Stimulated activated CD4-positive, alpha-beta T cell treated with anti-CD3 and anti-CD28 coated beads, Interleukin-2, amount 100 ng/mL, for 48 hours (primary cell): Measurements from ENCODE around the gene PDSS2.
"Not testable (repeated sequence)": the region's sequence is repeated elsewhere in the genome, so short reads cannot be mapped to it uniquely, and the experiment has no call there.

ENCODE experiments used
- DNase-seq, 2 donors: peaks; one replicate each; pipeline ENCODE4 v3.0.0-alpha.2; 2020

PDSS2 gene

DNA sequence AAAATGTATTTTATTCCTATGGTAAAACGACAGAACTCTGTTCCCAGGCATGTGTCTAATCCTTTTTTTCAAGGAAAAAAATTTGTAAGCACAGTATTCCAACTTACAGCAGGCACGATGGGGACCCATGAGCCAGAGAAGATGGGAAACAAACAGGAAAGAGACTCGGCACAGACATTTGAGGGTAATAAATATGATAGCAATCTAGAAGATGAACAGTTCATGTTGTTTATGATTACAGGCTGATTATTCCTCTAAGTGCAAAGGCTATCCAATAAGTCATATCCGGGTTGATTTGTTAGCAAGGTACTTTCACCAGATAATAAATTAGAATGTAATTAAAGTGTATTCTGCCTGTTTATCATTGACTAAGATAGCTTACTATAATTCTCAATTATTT is 43.2 kb downstream of the PDSS2 start:
- DNase-seq, result no peak

DNA sequence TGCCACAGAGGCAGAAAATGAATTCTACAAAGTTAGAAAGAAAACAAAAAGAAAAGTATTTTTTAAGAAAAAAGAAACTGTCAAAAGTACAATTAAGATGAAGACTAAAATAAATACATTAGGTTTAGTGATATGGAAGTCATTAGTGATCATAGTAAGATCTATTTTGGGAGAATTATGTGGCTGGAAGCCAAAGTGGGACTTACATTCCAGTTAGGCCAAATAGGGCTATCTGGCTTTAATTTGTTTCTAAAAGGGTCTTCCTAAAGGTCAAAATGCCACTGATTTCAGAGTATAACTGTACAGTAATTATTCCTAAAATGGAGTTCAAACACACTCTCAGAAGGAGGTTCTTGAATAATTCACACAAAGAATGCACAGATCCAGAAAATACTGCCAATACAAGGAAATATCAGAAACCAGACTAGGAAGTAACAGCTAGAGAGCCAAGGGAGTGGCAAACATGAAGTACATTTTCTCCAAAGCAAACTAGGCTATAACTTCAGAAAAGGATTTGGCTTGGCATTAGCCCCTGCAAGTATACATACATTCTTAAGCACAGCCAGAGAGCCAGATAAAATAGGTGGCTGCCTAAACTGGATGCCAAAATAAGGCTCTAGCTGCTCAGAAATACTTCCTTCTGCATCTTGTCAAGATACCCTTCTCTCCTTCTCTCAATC is 45.3 kb downstream of the PDSS2 start:
- no peak for DNase-seq

- DNase-seq, result no peak
Observed at GRCh38 chr6:107411161-107411560, 48.2 kb downstream of the PDSS2 start.

DNA sequence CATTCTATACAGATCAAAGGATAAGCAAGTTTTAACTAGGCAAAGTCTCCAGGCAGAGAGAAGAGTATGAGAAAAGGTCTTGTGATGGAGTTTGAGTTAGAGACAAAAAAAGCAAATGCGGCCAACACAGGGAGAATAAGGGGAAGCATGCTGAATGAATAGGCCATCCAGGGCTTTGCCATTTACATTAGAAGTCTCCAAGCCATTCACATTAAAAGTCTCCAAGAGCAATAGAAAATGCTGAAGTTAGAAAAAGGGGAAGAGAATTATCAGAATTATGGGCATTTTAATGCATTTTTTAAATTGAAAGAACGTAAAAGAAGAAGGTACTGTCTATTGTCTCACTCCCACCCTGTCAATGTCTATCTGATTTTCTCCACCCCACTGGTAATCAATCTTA is 49.4 kb downstream of the PDSS2 start:
- DNase-seq, result no peak

DNA sequence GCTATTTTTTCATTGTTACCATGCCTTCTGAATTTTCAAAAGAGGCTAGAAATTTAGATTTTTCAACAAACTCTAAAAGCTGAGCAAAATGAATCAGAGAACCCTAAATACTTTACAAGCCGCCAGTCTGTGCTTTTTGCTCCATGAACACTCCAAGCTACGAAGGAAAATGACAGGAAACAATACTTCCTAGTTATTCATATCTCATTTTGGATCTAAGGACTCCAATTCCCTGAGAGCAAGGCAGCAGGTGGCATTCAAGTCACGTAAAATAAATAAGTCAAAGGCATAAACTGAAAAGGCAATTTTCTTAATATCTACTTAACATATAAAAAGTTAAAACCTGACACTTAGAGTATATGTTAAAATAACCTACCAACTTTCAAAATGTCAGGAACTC is 50.6 kb downstream of the PDSS2 start:
- DNase-seq, result no peak

GRCh38 chr6:107405002-107405401 is 54.4 kb downstream of the PDSS2 start:
- DNase-seq, result no peak

DNA sequence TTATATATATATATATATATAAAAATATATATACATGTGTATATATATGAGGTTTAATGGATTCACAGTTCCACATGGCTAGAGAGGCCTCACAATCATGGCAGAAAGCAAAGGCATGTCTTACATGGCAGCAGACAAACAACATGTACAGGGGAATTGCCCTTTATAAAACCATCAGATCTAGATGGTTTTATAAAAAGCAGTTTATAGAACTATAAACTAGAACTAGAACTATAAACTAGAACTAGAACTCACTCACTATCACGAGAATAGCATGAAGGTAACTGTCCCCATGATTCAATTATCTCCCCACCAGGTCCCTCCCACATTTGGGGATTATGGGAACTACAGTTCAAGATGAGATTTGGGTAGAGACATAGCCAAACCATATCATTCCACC is 56.8 kb downstream of the PDSS2 start:
- DNase-seq, result no peak

GRCh38 chr6:107401573-107401972 is 57.8 kb downstream of the PDSS2 start:
- DNase-seq, result no peak

GRCh38 chr6:107400616-107401147 is 58.7 kb downstream of the PDSS2 start:
- no peak for DNase-seq

DNA sequence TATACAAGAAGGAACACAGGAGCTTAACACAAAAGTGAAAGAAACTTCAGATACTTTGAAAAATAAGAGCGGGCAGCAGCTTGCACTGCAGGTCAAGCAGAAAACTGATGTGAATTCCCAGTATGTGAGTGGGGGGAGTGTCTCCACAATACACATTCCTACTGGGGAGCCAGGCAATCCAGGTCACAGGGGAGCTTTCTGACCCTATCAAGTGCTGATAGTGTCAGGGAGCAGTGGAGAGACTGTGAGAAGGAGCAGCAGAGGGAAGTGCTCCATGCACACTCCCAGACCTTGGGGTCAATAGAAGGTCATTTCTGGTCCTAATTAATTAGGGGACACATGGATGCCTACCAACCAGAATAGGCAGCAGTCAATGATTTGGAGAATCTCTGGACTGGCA is 59.4 kb downstream of the PDSS2 start:
- DNase-seq, result no peak

- DNase-seq, result no peak
Observed at GRCh38 chr6:107398001-107398400, 61.4 kb downstream of the PDSS2 start.

DNA sequence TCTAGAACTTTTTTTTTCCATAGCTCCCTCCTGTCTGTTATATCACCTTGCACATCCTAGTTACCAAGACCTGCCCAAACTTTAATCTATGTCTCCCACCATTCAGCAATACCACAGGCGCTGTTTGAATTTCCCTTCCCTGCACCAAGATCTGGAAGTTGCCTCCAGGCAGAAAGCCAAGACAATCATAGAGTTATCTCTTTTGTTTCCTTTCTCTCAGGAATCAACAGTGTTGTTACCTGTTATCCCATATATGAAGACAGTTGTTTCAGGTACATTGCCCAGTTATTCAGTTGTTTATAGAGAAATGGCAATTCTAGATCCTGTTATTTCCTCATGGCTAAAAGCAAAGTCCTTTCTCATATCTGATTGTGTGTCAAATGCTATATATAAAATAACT is 63.2 kb downstream of the PDSS2 start:
- DNase-seq, result no peak

DNA sequence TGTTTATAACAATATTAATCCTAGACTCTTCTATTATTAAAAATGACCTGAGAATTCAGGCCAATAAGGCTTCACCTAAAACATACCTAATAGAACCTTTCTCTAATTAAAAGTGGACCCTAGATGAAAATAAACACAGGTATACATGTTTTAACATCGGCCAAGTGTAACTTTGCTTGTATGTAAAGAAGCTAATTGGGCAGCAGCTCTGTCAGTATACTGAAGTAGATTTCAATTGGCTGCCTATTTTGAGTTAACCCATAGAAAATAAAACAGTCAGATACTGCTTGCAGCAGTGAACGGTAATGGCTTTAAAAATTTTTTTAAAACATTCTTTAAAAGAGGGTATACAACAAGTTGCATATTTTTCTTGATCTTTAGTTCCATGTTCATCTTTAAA is 67.3 kb downstream of the PDSS2 start:
- DNase-seq, result no peak

DNA sequence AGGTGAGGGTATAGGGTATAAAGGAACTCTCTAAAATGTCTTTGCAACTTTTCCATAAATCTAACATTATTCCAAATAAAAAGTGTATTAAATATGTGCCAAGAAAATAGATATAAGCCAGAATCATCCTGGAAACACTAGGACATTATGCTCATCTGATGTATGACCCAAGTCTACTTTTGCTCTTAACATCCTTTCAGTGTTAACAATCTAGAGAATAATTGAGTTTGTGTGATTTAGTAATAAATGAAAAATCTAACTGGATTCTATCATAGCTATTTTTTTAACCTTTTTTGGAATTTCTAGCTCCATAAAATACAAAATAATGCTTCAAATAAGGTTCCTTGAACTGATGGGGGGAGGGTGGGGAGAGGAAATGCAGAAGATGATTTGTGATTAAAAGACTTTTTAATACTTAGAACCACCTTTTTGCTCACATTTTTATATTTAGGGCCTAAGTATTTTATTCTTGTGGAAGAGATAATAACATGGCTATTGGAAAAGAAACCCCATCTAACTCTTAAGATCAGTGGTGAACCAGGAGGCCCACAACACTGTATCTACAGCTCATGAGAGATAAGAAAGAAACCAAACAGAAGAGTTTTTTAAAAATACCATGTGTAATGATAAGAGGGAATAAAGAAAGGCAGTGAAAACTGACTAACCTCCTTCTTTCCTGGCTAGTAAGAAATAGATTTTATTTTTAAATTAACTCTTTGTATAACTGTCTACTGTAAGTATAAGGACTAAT is 68.5 kb downstream of the PDSS2 start:
- no peak for DNase-seq

DNA sequence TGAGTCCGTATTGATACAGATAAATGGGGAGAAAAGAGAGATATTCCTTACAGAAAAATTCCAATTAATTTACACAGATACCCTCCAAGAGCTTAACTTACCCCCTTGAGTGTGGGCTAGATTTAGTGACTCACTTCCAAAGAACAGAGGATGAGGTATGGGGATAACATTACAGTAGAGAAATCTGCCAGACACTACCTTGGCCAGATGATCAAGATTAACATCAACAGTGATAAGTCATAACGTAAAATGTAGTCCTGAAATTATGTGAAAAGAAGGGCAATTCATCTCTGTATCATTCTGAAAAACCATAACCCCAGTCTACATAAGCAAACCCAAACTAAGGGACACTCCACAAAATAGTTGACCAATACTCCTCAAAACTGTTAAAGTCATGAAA is 69.3 kb downstream of the PDSS2 start:
- DNase-seq, result no peak

GRCh38 chr6:107386904-107387303 is 72.5 kb downstream of the PDSS2 start:
- DNase-seq, result no peak

- DNase-seq, result no peak
Observed at GRCh38 chr6:107386340-107386739, 73.0 kb downstream of the PDSS2 start.

DNA sequence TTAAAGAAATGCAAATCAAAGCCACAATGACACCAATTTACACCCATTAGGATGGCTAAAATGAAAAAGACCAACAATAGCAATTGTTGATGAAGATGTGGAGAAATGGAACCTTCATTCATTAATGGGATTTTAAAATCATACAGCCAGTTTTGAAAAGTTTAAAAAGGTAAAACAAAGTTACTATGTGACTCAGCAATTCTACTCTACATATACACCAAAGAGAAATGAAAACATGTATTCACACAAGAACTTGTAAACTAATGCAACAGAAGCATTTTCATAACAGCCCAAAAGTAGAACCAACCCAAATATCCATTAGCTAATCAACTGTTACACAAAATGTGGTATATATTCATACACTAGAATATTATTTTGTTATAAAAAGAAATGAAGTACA is 75.7 kb downstream of the PDSS2 start:
- no peak for DNase-seq

GRCh38 chr6:107374264-107374663 is 85.1 kb downstream of the PDSS2 start:
- no peak for DNase-seq

DNA sequence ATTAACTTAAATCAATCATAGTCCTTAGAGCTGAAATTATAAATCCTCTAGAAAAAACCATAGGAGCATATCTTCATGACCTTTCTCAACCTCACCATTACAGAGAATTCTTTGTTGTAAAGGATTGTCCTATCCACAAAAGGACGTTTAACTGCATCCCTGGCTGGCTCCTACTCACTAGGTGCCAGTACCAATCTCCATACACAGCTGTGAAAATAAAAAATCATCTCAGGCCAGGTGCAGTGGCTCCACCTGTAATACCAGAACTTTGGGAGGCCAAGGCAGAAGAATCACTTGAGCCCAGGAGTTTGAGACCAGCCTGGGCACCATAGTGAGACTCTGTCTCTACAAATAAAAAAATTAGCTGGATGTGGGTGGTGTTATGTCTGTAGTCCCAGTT is 89.9 kb downstream of the PDSS2 start:
- DNase-seq, result no peak

GRCh38 chr6:107368471-107368870 is 90.9 kb downstream of the PDSS2 start:
- no peak for DNase-seq

DNA sequence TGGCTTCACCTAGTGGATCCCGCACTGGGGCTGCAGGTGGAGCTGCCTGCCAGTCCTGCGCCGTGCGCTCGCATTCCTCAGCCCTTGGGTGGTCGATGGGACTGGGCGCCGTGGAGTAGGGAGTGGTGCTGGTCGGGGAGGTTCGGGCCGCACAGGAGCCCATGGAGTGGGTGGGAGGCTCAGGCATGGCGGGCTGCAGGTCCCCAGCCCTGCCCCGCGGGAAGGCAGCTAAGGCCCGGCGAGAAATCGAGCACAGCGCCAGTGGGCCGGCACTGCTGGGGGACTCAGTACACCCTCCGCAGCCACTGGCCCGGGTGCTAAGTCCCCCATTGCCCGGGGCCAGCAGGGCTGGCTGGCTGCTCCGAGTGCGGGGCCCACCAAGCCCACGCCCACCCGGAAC is 95.2 kb downstream of the PDSS2 start:
- DNase-seq, result not testable (repeated sequence)

- DNase-seq, result no peak
Observed at GRCh38 chr6:107361753-107362604, 97.4 kb downstream of the PDSS2 start.

GRCh38 chr6:107360476-107360875 is 98.9 kb downstream of the PDSS2 start:
- DNase-seq, result no peak
